Loucy (cell line): ENCODE measurements around the gene AKAIN1.

ENCODE experiments used
- H2AFZ ChIP-seq: fragments of 200-600 bp; sonication (generic); 2 replicates; pipeline ENCODE4 v1.6.0; 2016; ENCODE audit warnings: antibody characterized with exemption, mild to moderate bottlenecking, low read length, moderate library complexity
- H3F3A ChIP-seq: fragments of 200-600 bp; 2 replicates; pipeline ENCODE4 v1.6.0; 2016; ENCODE audit warnings: antibody characterized with exemption, low read depth, mild to moderate bottlenecking
- H3K27me3 ChIP-seq: fragments of 200-600 bp; sonication (generic); 2 replicates; pipeline ENCODE4 v1.6.1; 2014; ENCODE audit warnings: low read length, mild to moderate bottlenecking; ENCODE audit not compliant: insufficient read depth, poor library complexity, severe bottlenecking
- H3K36me3 ChIP-seq: fragments of 200-600 bp; sonication (generic); 2 replicates; pipeline ENCODE4 v1.6.1; 2016; ENCODE audit warnings: low read length; ENCODE audit not compliant: insufficient read depth
- H3K4me1 ChIP-seq: fragments of 200-600 bp; sonication (generic); 2 replicates; pipeline ENCODE4 v1.5.1; 2014; ENCODE audit warnings: low read length, mild to moderate bottlenecking; ENCODE audit not compliant: insufficient read depth, poor library complexity, severe bottlenecking
- H3K4me2 ChIP-seq: fragments of 200-600 bp; sonication (generic); 2 replicates; pipeline ENCODE4 v1.6.0; 2014; ENCODE audit warnings: antibody characterized with exemption, low read length, low read depth, mild to moderate bottlenecking; ENCODE audit not compliant: poor library complexity, severe bottlenecking
- H3K4me3 ChIP-seq: fragments of 200-600 bp; sonication (generic); 2 replicates; pipeline ENCODE4 v1.5.1; 2014; ENCODE audit warnings: low read length, mild to moderate bottlenecking, mixed read lengths; ENCODE audit not compliant: poor library complexity, severe bottlenecking
- H3K79me2 ChIP-seq: fragments of 200-600 bp; sonication (generic); 2 replicates; pipeline ENCODE4 v1.6.1; 2014; ENCODE audit warnings: low read length; ENCODE audit not compliant: insufficient read depth
- H3K9ac ChIP-seq: fragments of 200-600 bp; sonication (generic); 2 replicates; pipeline ENCODE4 v1.6.0; 2014; ENCODE audit warnings: mild to moderate bottlenecking, low read depth, low read length, moderate library complexity; ENCODE audit not compliant: poor library complexity, severe bottlenecking
- H3K9me2 ChIP-seq: fragments of 200-600 bp; sonication (generic); replicated peaks from 2 replicates; pipeline ENCODE4 v1.6.1; 2016; ENCODE audit warnings: low read depth, low read length, mixed read lengths
- H3K9me3 ChIP-seq: fragments of 200-600 bp; sonication (generic); 2 replicates; pipeline ENCODE4 v1.6.1; 2014; ENCODE audit warnings: mild to moderate bottlenecking, antibody characterized with exemption, low read length, low read depth; ENCODE audit not compliant: insufficient read depth
- H4K20me1 ChIP-seq: fragments of 200-600 bp; sonication (generic); 2 replicates; pipeline ENCODE4 v1.6.0; 2014; ENCODE audit warnings: antibody characterized with exemption, low read length, mild to moderate bottlenecking; ENCODE audit not compliant: insufficient read depth, poor library complexity, severe bottlenecking
- CTCF ChIP-seq: fragments of 200-600 bp; sonication (generic); conservative IDR thresholded peaks from 2 replicates; pipeline ENCODE4 v1.5.1; 2014; ENCODE audit warnings: mild to moderate bottlenecking, antibody characterized with exemption, low read length
- EZH2phosphoT487 ChIP-seq: fragments of 200-600 bp; IDR thresholded peaks from 2 replicates; pipeline ENCODE4 v1.6.1; 2018; ENCODE audit warnings: antibody characterized with exemption, mild to moderate bottlenecking, moderate library complexity, borderline replicate concordance

The AKAIN1 gene

GRCh38 chr18:5180254-5180653 lies 16.8 kb downstream of the AKAIN1 start:
- no peak overlapping the region for H3K9ac ChIP-seq
- H3K4me2 ChIP-seq, result no peak overlapping the region
- H3K9me2 ChIP-seq, result no peaks in the 10 kb centered on the region
- TF ChIP-seq EZH2phosphoT487, result no peak
- TF ChIP-seq CTCF, result no peak
- no peak overlapping the region for H3K4me3 ChIP-seq
- H3F3A ChIP-seq, result no peaks in the 10 kb centered on the region
- H4K20me1 ChIP-seq, result no peaks in the 10 kb centered on the region
- H3K27me3 ChIP-seq, result no peaks in the 10 kb centered on the region
- no peaks in the 10 kb centered on the region for H3K9me3 ChIP-seq
- H3K36me3 ChIP-seq, result no peaks in the 10 kb centered on the region
- no peak overlapping the region for H2AFZ ChIP-seq
- no peaks in the 10 kb centered on the region for H3K4me1 ChIP-seq
- H3K79me2 ChIP-seq, result no peaks in the 10 kb centered on the region

- Histone ChIP-seq H3K4me2 (no peak overlapping the region), H3K9ac (no peak overlapping the region), H3K9me2 (no peaks in the 10 kb centered on the region), H4K20me1 (no peaks in the 10 kb centered on the region), H3K9me3 (no peaks in the 10 kb centered on the region), H3K79me2 (no peaks in the 10 kb centered on the region), H3K4me3 (no peak overlapping the region), H3K4me1 (no peaks in the 10 kb centered on the region), H3F3A (no peaks in the 10 kb centered on the region), H2AFZ (no peak overlapping the region), H3K36me3 (no peaks in the 10 kb centered on the region), H3K27me3 (no peaks in the 10 kb centered on the region)
- TF ChIP-seq EZH2phosphoT487, result no peak
- no peak for TF ChIP-seq CTCF
These were observed 18.5 kb downstream of the AKAIN1 start for GRCh38 chr18:5178519-5178918.

DNA sequence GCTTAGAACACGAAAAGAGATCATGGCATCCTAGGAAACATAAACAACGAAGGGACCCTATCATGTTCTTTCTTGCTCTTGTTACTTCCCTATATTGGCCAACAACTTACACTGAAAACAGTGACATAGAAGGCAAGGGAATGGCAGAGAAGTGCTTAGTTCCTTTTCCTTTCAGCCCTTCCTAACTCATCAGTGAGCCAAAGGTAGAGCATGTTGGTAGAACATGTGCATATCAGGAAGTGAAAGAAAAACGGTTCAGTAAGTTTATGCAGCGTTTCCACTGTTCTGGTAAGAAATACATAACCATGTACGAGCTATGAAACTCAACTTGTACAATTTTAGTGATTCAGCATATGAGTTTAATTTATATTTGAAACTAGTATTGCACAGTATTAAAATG lies 21.7 kb downstream of the AKAIN1 start:
- Histone ChIP-seq H3K79me2 (no peaks in the 10 kb centered on the region), H2AFZ (no peak overlapping the region), H3F3A (no peaks in the 10 kb centered on the region), H3K9me3 (no peaks in the 10 kb centered on the region), H3K9me2 (no peaks in the 10 kb centered on the region), H3K9ac (no peak overlapping the region), H3K27me3 (no peaks in the 10 kb centered on the region), H3K36me3 (no peaks in the 10 kb centered on the region), H3K4me2 (no peak overlapping the region), H3K4me3 (no peak overlapping the region), H3K4me1 (no peaks in the 10 kb centered on the region), H4K20me1 (no peaks in the 10 kb centered on the region)
- TF ChIP-seq EZH2phosphoT487, result no peak
- TF ChIP-seq CTCF, result no peak
